Transverse colon (tissue), 4 donors: ENCODE data around the gene HLA-B.

Source experiments
- EP300 ChIP-seq: sonication (generic); formaldehyde crosslinking; IDR thresholded peaks from one replicate; pipeline ENCODE4 v1.6.1; 2017; ENCODE audit warnings: antibody characterized with exemption, low read depth
- POLR2A ChIP-seq: fragments of 450-650 bp; IDR thresholded peaks from one replicate; pipeline ENCODE4 v1.6.1; 2016; ENCODE audit warnings: antibody characterized with exemption, mild to moderate bottlenecking, moderate library complexity
- POLR2AphosphoS5 ChIP-seq, 3 donors: sonication (generic); formaldehyde crosslinking; IDR thresholded peaks; one replicate each; pipeline ENCODE4 v1.6.1; 2016; ENCODE audit warnings: antibody characterized with exemption in 3 of 3
- TF ChIP-seq, protein P1 (sequence below), 5 experiments: fragments of 200-600 bp in 3 of 5; fragments of 450-650 bp in 2 of 5; sonication (generic) in 3 of 5; IDR thresholded peaks; 1 replicate in 2 of 5; 2 replicates in 3 of 5; pipeline ENCODE4 v1.5.1; 2016 to 2017; ENCODE audit warnings: antibody characterized with exemption in 5 of 5, inconsistent platforms in 3 of 5, mild to moderate bottlenecking in 2 of 5, moderate library complexity in 1 of 5

DNA sequence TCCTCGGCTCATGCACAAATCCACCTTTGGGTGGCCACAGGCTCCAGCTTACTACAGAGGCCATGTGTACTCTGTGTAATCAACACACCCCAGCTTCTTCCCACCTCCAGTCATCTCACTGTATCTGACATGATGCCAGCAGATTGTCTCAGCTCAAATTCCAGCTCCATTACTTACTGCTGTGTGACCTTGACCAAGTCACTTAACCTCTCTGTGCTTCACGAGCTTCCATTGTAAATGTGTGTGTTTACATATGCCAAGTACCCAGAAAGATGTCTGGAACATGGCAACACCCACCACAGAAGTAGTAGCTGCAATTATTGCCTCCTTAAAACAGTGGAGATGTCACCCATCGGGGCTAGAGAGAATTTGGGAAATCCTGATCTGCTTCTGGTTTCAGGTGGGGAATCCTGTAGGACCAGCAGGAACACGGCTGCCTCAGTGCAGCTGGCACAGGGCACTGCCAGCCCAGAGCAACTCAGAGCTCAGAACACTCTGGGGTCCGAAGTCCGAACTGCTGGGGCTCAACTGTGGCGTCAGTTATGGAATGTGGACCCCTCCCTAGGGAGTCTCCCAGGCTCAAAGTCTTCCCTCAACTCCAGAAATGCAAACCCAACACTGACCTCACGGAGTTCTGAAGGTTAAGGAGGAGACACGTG lies 21.2 kb upstream of the HLA-B start:
- peak; percentile 80 for TF ChIP-seq POLR2A
- TF ChIP-seq, protein P1, sequence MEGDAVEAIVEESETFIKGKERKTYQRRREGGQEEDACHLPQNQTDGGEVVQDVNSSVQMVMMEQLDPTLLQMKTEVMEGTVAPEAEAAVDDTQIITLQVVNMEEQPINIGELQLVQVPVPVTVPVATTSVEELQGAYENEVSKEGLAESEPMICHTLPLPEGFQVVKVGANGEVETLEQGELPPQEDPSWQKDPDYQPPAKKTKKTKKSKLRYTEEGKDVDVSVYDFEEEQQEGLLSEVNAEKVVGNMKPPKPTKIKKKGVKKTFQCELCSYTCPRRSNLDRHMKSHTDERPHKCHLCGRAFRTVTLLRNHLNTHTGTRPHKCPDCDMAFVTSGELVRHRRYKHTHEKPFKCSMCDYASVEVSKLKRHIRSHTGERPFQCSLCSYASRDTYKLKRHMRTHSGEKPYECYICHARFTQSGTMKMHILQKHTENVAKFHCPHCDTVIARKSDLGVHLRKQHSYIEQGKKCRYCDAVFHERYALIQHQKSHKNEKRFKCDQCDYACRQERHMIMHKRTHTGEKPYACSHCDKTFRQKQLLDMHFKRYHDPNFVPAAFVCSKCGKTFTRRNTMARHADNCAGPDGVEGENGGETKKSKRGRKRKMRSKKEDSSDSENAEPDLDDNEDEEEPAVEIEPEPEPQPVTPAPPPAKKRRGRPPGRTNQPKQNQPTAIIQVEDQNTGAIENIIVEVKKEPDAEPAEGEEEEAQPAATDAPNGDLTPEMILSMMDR (IDR thresholded peaks at IDR 0.05), result no peak
- TF ChIP-seq EP300, result peak; percentile 43
- peak in 2 of 3 donors; percentile 75 to 76 for TF ChIP-seq POLR2AphosphoS5 (IDR thresholded peaks at IDR 0.05)
